ENCODE measurements around the gene ZNF43. TPM values are rescaled to one million over a fixed set of nuclear protein-coding genes. Genes with fewer than 3 reads are reported as not detected.

Gene ZNF43
- total RNA-seq, 1 experiment from 2014 or later = 51.6 TPM

Other genes starting within 250 kb of the ZNF43 start
- 29.0 and 30.7 TPM in 2 replicates for gene ZNF100, start 68.6 kb downstream of the ZNF43 start, total RNA-seq (2021)
- not detected in 2 replicates for gene ZNF208, start 174.8 kb upstream of the ZNF43 start, total RNA-seq (2021)
- not detected in 2 replicates for gene ZNF257, start 216.3 kb upstream of the ZNF43 start, total RNA-seq (2021)

Measured in H9 (cell line).